Right atrium auricular region (tissue), 2 donors: ENCODE data around the gene C7orf25. TPM values are rescaled to one million over a fixed set of nuclear protein-coding genes. Genes with fewer than 3 reads are reported as not detected.
A peak's percentile ranks its signal among the peaks of the same experiment; 100 is the strongest.

Experiments
- DNase-seq: peaks from one replicate; pipeline ENCODE4 v3.0.0-alpha.2; 2019; ENCODE audit warnings: low spot score
- H3K27ac ChIP-seq, 2 donors: fragments of 200-600 bp; sonication (generic); 1 replicate in 1 of 2; 2 replicates in 1 of 2; pipeline ENCODE4 v1.5.1; 2016 to 2019
- H3K27me3 ChIP-seq, 2 donors: fragments of 200-600 bp; sonication (generic); one replicate each; pipeline versions ENCODE4 v1.5.1 to v1.6.0; 2017 to 2019
- H3K36me3 ChIP-seq: fragments of 200-600 bp; sonication (generic); one replicate; pipeline ENCODE4 v1.5.1; 2016
- H3K4me1 ChIP-seq, 2 donors: fragments of 200-600 bp; sonication (generic); one replicate each; pipeline versions ENCODE4 v1.5.1 to v1.6.0; 2017 to 2019
- H3K4me3 ChIP-seq, 2 donors: fragments of 200-600 bp; sonication (generic); 1 replicate in 1 of 2; 2 replicates in 1 of 2; pipeline ENCODE4 v1.5.1; 2017 to 2019; ENCODE audit warnings: mild to moderate bottlenecking in 1 of 2, moderate library complexity in 1 of 2
- H3K9me3 ChIP-seq, 2 donors: fragments of 200-600 bp; sonication (generic); one replicate each; pipeline ENCODE4 v1.5.1; 2019
- total RNA-seq, 2 donors: library from RNA; depleted of rRNA; stranded (reverse); fragments of >200 nt; gene quantifications; one replicate each; pipeline ENCODE4 v1.1.0, GENCODE V29; 2016
- TF ChIP-seq, protein P1 (sequence below), 2 donors: fragments of 200-600 bp; sonication (generic); IDR thresholded peaks; one replicate each; pipeline ENCODE4 v1.5.1; 2019; ENCODE audit warnings: antibody characterized with exemption in 2 of 2

Gene C7orf25
- total RNA-seq, 2 donors from 2014 or later: 4.4 to 10.6 TPM

- Histone ChIP-seq H3K4me1 (no peaks in the 10 kb centered on the region), H3K27me3 (no peaks in the 10 kb centered on the region), H3K9me3 (no peaks in the 10 kb centered on the region), H3K4me3 (no peak overlapping the region), H3K27ac (no peak overlapping the region), H3K36me3 (peaks cover 19% of the 10 kb centered on the region)
- TF ChIP-seq, protein P1, sequence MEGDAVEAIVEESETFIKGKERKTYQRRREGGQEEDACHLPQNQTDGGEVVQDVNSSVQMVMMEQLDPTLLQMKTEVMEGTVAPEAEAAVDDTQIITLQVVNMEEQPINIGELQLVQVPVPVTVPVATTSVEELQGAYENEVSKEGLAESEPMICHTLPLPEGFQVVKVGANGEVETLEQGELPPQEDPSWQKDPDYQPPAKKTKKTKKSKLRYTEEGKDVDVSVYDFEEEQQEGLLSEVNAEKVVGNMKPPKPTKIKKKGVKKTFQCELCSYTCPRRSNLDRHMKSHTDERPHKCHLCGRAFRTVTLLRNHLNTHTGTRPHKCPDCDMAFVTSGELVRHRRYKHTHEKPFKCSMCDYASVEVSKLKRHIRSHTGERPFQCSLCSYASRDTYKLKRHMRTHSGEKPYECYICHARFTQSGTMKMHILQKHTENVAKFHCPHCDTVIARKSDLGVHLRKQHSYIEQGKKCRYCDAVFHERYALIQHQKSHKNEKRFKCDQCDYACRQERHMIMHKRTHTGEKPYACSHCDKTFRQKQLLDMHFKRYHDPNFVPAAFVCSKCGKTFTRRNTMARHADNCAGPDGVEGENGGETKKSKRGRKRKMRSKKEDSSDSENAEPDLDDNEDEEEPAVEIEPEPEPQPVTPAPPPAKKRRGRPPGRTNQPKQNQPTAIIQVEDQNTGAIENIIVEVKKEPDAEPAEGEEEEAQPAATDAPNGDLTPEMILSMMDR (IDR thresholded peaks at IDR 0.05): peak; percentile 73 to 91
- DNase-seq: peak; percentile 81
Measured at GRCh38 chr7:42940985-42941847, 29.3 kb upstream of the C7orf25 start.

GRCh38 chr7:42939457-42940240 lies 27.8 kb upstream of the C7orf25 start:
- peaks cover 33% of the 10 kb centered on the region for H3K36me3 ChIP-seq
- no peak for DNase-seq
- no peak overlapping the region for H3K27ac ChIP-seq
- no peaks in the 10 kb centered on the region for H3K27me3 ChIP-seq
- TF ChIP-seq, protein P1 (IDR thresholded peaks at IDR 0.05): no peak
- no peaks in the 10 kb centered on the region for H3K4me1 ChIP-seq
- H3K4me3 ChIP-seq: no peak overlapping the region
- no peaks in the 10 kb centered on the region for H3K9me3 ChIP-seq

DNA sequence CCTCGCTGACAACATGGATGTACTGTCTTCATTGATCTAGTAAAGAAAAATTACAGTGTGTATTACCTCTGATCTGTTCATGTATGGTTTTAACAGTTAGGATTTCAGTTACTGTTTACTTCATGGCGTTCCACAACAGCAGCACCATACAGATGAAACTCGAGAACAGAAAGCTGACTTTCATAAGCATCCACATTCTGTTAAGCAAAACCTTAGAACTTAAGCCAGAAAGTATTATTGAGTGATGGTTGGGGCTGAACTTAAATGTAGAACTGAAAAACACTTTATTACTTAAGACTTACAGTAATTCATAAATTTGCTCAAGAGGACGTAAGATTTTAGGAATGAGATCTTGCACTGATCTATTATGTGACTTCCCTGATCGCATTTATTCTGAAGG lies 24.0 kb upstream of the C7orf25 start:
- H3K27ac ChIP-seq: no peak overlapping the region
- no peaks in the 10 kb centered on the region for H3K9me3 ChIP-seq
- no peaks in the 10 kb centered on the region for H3K27me3 ChIP-seq
- DNase-seq: no peak
- H3K4me1 ChIP-seq: peaks cover 0 to 20% of the 10 kb centered on the region in 2 donors
- TF ChIP-seq, protein P1 (IDR thresholded peaks at IDR 0.05): no peak
- H3K36me3 ChIP-seq: peaks cover 33% of the 10 kb centered on the region
- no peak overlapping the region for H3K4me3 ChIP-seq

DNA sequence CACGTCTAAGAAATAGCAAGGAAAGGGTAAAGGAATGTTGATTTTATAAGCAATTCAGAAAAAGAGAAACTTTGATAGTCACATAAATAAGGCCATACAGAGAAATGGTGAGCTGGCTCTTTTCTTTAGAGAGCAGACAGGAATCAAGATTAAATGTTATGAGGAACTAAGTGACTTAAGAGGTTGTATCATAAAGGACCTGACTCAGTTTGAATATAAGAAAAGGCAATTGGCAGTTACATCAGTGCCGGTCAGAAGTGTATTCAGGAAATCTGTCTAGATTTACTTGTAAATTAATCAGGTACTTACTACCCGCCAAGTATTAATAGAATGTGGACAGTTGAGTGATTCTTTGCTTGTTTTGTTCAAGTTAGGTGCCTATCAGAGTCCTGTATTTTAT lies 22.4 kb upstream of the C7orf25 start:
- Histone ChIP-seq H3K9me3 (no peaks in the 10 kb centered on the region), H3K36me3 (peaks cover 27% of the 10 kb centered on the region), H3K27me3 (no peaks in the 10 kb centered on the region), H3K4me3 (no peak overlapping the region), H3K4me1 (peaks cover 0 to 35% of the 10 kb centered on the region in 2 donors), H3K27ac (no peak overlapping the region)
- DNase-seq: no peak
- TF ChIP-seq, protein P1 (IDR thresholded peaks at IDR 0.05): no peak

DNA sequence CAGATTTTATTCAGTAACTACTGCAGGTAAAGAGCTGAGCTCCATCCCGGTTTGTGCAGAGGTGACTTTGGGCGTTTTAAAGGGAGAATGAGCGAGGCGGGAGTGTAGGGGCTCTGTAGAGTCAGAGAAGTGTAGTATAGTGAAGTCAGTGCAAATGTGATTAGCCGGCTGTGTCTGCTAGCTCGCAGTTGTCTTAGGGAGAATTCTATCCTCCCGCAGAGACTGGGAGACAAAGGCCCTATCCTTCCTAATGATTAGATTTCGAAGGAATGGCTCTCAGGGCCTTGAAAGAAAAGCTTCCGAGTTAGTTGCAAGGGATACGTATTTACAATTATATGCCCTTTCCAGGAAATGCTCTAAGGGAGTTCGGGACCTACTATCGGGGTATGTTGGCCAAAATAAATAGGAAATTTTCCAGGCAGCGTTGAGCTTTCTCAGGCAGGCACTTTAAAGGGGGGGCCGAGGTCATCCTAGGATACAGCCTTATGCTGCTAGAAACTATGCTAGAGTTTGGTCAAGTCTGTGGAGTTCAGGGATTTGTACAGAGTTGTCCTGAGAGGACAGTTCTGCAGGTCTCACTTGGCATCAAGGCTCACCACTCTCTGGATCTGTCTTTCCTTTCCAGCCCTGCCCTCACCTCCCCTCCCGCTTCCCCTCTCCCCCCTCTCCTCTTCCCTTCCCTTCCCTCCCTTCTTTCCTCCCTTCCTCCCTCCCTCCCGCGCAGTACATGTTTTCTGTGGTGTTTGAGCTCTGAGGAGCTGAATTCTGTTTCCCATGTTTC lies 21.1 kb upstream of the C7orf25 start:
- TF ChIP-seq, protein P1 (IDR thresholded peaks at IDR 0.05): no peak
- Histone ChIP-seq H3K27ac (peak overlapping the region; percentile 70 to 84), H3K9me3 (no peaks in the 10 kb centered on the region), H3K4me3 (peak overlapping the region; percentile 82 to 93), H3K4me1 (peaks cover 0 to 42% of the 10 kb centered on the region in 2 donors), H3K36me3 (peaks cover 19% of the 10 kb centered on the region), H3K27me3 (no peaks in the 10 kb centered on the region)
- DNase-seq: no peak
